ENCODE data around the gene CTSW. TPM values are rescaled to one million over a fixed set of nuclear protein-coding genes. Genes with fewer than 3 reads are reported as not detected.

CTSW gene
- total RNA-seq, 1 experiment from 2014 or later, result not detected

DNA sequence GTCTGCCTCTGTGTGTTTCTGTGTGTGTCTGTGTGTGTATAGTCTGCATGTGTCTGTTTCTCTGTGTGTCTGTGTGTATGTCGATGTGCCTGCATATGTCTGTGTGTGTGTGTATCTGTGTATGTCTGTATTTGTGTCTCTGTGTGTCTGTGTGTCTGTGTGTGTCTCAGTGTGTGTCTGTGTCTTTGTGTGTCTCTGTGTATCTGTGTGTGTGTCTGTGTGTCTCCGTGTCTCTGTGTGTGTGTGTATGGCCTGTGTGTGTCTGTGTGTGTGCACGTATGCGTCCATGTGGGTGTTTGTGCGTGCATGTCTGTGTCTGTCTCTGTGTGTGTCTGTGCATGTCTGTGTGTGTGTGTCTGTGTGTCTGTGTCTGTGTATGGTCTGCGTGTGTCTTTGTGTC is 45.4 kb upstream of the CTSW start:
- H3K27ac Mint-ChIP-seq (ENCODE audit: unreplicated experiment), result no peak overlapping the region
- POLR2A ChIA-PET, result no interaction called here
- H3K36me3 Mint-ChIP-seq (ENCODE audit: insufficient read depth, unreplicated experiment), result no peaks in the 10 kb centered on the region

DNA sequence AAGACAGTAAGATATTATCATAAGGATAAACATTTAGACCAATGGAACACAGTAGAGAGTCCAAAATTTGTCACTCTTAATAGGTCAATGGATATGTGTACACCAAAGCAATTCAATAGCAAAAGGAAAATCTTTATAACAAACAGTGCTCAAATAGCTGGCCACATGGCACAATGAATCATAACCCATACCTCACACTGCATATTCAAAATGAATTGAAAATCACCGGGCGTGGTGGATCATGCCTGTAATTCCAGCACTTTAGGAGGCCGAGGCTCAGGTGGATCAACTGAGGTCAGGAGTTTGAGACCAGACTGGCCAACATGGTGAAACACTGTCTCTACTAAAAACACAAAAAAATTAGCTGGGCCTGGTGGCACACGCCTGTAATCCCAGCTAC is 37.5 kb upstream of the CTSW start:
- no peak overlapping the region for H3K27ac Mint-ChIP-seq (ENCODE audit: unreplicated experiment)
- Histone ChIP-seq H3K9me3 (0 out of 2 replicates have a peak, but pooled peaks cover 3% of the 10 kb centered on the region), H3K4me3 (ENCODE audit: low read depth, low read length) (no peak overlapping the region), H3K4me1 (peaks cover 19% of the 10 kb centered on the region), H3K36me3 (ENCODE audit: control insufficient read depth, insufficient read depth, low read length) (no peaks in the 10 kb centered on the region), H3K27me3 (replicated peaks; ENCODE audit: control insufficient read depth, insufficient read depth, low read length) (no peaks in the 10 kb centered on the region)
- POLR2A ChIA-PET, result no interaction called here
- no peaks in the 10 kb centered on the region for H3K9me3 Mint-ChIP-seq (ENCODE audit: unreplicated experiment)
- no TSS peak for BruUV-seq (replicated peaks)
- peaks cover 13% of the 10 kb centered on the region for H3K4me1 Mint-ChIP-seq (ENCODE audit: low read depth, unreplicated experiment)
- CTCF ChIA-PET, result no interaction called here
- H3K36me3 Mint-ChIP-seq (ENCODE audit: insufficient read depth, unreplicated experiment), result peaks cover 15% of the 10 kb centered on the region
- no peak overlapping the region for H3K4me3 Mint-ChIP-seq (ENCODE audit: unreplicated experiment)
- TF ChIP-seq, protein P1, sequence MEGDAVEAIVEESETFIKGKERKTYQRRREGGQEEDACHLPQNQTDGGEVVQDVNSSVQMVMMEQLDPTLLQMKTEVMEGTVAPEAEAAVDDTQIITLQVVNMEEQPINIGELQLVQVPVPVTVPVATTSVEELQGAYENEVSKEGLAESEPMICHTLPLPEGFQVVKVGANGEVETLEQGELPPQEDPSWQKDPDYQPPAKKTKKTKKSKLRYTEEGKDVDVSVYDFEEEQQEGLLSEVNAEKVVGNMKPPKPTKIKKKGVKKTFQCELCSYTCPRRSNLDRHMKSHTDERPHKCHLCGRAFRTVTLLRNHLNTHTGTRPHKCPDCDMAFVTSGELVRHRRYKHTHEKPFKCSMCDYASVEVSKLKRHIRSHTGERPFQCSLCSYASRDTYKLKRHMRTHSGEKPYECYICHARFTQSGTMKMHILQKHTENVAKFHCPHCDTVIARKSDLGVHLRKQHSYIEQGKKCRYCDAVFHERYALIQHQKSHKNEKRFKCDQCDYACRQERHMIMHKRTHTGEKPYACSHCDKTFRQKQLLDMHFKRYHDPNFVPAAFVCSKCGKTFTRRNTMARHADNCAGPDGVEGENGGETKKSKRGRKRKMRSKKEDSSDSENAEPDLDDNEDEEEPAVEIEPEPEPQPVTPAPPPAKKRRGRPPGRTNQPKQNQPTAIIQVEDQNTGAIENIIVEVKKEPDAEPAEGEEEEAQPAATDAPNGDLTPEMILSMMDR (IDR thresholded peaks at IDR 0.05; ENCODE audit: insufficient read depth in 1 of 2, low read depth in 1 of 2, low read length in 1 of 2, severe bottlenecking in 1 of 2, unreplicated experiment in 1 of 2), result no peak
- no peaks in the 10 kb centered on the region for H3K27me3 Mint-ChIP-seq (ENCODE audit: insufficient read depth, unreplicated experiment)
- no peak for DNase-seq
- intact Hi-C loops (cut with micrococcal nuclease; ENCODE audit: unreplicated experiment), result no loop called here

More for the DNA sequence above, 45.4 kb upstream of the CTSW start:
- Mint-ChIP-seq H3K4me3 (ENCODE audit: unreplicated experiment) (no peak overlapping the region), H3K27me3 (ENCODE audit: insufficient read depth, unreplicated experiment) (peaks cover 3% of the 10 kb centered on the region), H3K4me1 (ENCODE audit: low read depth, unreplicated experiment) (no peaks in the 10 kb centered on the region), H3K9me3 (ENCODE audit: unreplicated experiment) (no peaks in the 10 kb centered on the region)
- H3K4me3 ChIP-seq (ENCODE audit: low read depth, low read length), result no peak overlapping the region
- CTCF ChIA-PET, result no interaction called here
- no peaks in the 10 kb centered on the region for H3K27me3 ChIP-seq (replicated peaks; ENCODE audit: control insufficient read depth, insufficient read depth, low read length)
- intact Hi-C loops (cut with micrococcal nuclease; ENCODE audit: unreplicated experiment), result no loop called here
- no peaks in the 10 kb centered on the region for H3K4me1 ChIP-seq
- TF ChIP-seq, protein P1 (IDR thresholded peaks at IDR 0.05; ENCODE audit: insufficient read depth in 1 of 2, low read depth in 1 of 2, low read length in 1 of 2, severe bottlenecking in 1 of 2, unreplicated experiment in 1 of 2), result no peak
- no peak for DNase-seq
- 0 out of 2 replicates have a peak, but pooled peaks cover 3% of the 10 kb centered on the region for H3K9me3 ChIP-seq
- no peaks in the 10 kb centered on the region for H3K36me3 ChIP-seq (ENCODE audit: control insufficient read depth, insufficient read depth, low read length)
- no TSS peak for BruUV-seq (replicated peaks)

DNA sequence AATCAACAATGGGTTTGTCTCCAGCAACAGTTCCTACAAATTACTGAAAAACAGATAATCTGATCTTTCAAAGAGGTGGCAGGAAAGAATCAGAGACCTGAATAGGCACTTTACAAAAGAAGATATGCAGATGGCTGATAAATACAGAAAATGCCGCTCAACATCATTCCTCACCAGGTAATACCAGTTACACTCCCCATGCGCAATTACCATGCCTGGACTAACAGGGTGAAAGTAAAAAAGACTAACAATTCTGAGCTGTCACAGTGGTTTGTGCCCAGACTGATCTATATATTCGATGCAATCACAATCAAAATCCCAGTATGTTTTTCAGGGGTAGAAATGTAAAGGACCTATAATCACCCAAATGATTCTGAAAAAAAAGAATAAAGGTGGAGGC is 35.8 kb upstream of the CTSW start:
- Mint-ChIP-seq H3K27me3 (ENCODE audit: insufficient read depth, unreplicated experiment) (no peaks in the 10 kb centered on the region), H3K9me3 (ENCODE audit: unreplicated experiment) (no peaks in the 10 kb centered on the region), H3K27ac (ENCODE audit: unreplicated experiment) (no peak overlapping the region), H3K36me3 (ENCODE audit: insufficient read depth, unreplicated experiment) (peaks cover 15% of the 10 kb centered on the region), H3K4me3 (ENCODE audit: unreplicated experiment) (no peak overlapping the region), H3K4me1 (ENCODE audit: low read depth, unreplicated experiment) (peaks cover 13% of the 10 kb centered on the region)
- BruUV-seq (replicated peaks), result no TSS peak
- Histone ChIP-seq H3K4me1 (peaks cover 19% of the 10 kb centered on the region), H3K36me3 (ENCODE audit: control insufficient read depth, insufficient read depth, low read length) (no peaks in the 10 kb centered on the region), H3K9me3 (no peaks in the 10 kb centered on the region), H3K4me3 (ENCODE audit: low read depth, low read length) (no peak overlapping the region), H3K27me3 (replicated peaks; ENCODE audit: control insufficient read depth, insufficient read depth, low read length) (no peaks in the 10 kb centered on the region)
- DNase-seq, result peak in 1 of 2 experiments; percentile 55
- TF ChIP-seq, protein P1 (IDR thresholded peaks at IDR 0.05; ENCODE audit: insufficient read depth in 1 of 2, low read depth in 1 of 2, low read length in 1 of 2, severe bottlenecking in 1 of 2, unreplicated experiment in 1 of 2), result no peak
- CTCF ChIA-PET, result interaction anchor here (0.5 to 2.3 kb wide), 7 partner anchors 12 to 568 kb away, joined by 3 to 19 read pairs (median 5); partner anchors contain the start of genes FIBP and MUS81
- POLR2A ChIA-PET, result interaction anchor here (0.9 to 1.3 kb wide), 3 partner anchors 13 to 16 kb away, joined by 3 to 7 read pairs (median 6); partner anchors contain the start of gene MUS81
- intact Hi-C loops (cut with micrococcal nuclease; ENCODE audit: unreplicated experiment), result no loop called here

Data from Caco-2 (cell line).